Erythroblast (primary cell): ENCODE measurements around the gene PTPN22.

Experiments
- GATA1 ChIP-seq: IDR thresholded peaks from 2 replicates; pipeline ENCODE4 v1.6.1; 2011; ENCODE audit warnings: low read depth, mild to moderate bottlenecking, control low read depth, low read length, moderate library complexity
- POLR2A ChIP-seq: IDR thresholded peaks from 2 replicates; pipeline ENCODE4 v1.6.1; 2011; ENCODE audit warnings: mild to moderate bottlenecking, low read length

- TF ChIP-seq POLR2A (no peak), GATA1 (no peak)
Observed at GRCh38 chr1:113830039-113830438, 41.5 kb downstream of the PTPN22 start.
